Activated CD8-positive, alpha-beta T cell treated with anti-CD3 and anti-CD28 coated beads for 36 hours (primary cell): ENCODE data around the gene CRACR2A. TPM values are rescaled to one million over a fixed set of nuclear protein-coding genes. Genes with fewer than 3 reads are reported as not detected.
A peak's percentile ranks its signal among the peaks of the same experiment; 100 is the strongest.

Source experiments
- ATAC-seq: fragments of 200-7000 bp; cut with Tn5 transposase; one replicate; pipeline ENCODE4 v1.10.0; 2021; ENCODE audit warnings: mild to moderate bottlenecking, moderate library complexity
- CTCF ChIA-PET: fragments of 350-600 bp; sonication (Branson Sonifier 250); formaldehyde crosslinking; loops from one replicate; lab custom pipeline; 2021; ENCODE audit warnings: antibody characterized with exemption; lab: Charles Lee
- POLR2A ChIA-PET: fragments of 350-600 bp; sonication (Branson Sonifier 250); formaldehyde crosslinking; loops from one replicate; lab custom pipeline; 2021; ENCODE audit warnings: antibody characterized with exemption; lab: Charles Lee
- DNase-seq: peaks from one replicate; pipeline ENCODE4 v3.0.0-alpha.2; 2020
- H3K27ac Mint-ChIP-seq: one replicate; pipeline ENCODE4 v1.8.0; 2021; ENCODE audit warnings: mild to moderate bottlenecking, mixed read lengths
- H3K27me3 Mint-ChIP-seq: one replicate; pipeline ENCODE4 v1.8.0; 2021; ENCODE audit warnings: mixed read lengths
- H3K36me3 Mint-ChIP-seq: one replicate; pipeline ENCODE4 v1.8.0; 2021; ENCODE audit warnings: low read depth, mixed read lengths
- H3K4me1 Mint-ChIP-seq: one replicate; pipeline ENCODE4 v1.8.0; 2021; ENCODE audit warnings: low read depth, mixed read lengths
- H3K4me3 Mint-ChIP-seq: one replicate; pipeline ENCODE4 v1.8.0; 2021; ENCODE audit warnings: mild to moderate bottlenecking, moderate library complexity, mixed read lengths
- H3K9me3 Mint-ChIP-seq: one replicate; pipeline ENCODE4 v1.8.0; 2021; ENCODE audit warnings: mixed read lengths
- intact Hi-C: fragments of 100-400 bp; cut with micrococcal nuclease; formaldehyde crosslinking; loops from one replicate; pipeline ENCODE4 v1.10.0; 2022
- total RNA-seq, 2 experiments: library from RNA; stranded (reverse); gene quantifications; one replicate each; pipeline ENCODE4 v1.2.3, GENCODE V29; 2021
- TF ChIP-seq, protein P1 (sequence below): fragments of 200-600 bp; IDR thresholded peaks from one replicate; pipeline ENCODE4 v1.8.0; 2022; ENCODE audit warnings: antibody characterized with exemption, mild to moderate bottlenecking

The CRACR2A gene
- total RNA-seq, 2 experiments from 2014 or later = 21.2 to 24.7 TPM

DNA sequence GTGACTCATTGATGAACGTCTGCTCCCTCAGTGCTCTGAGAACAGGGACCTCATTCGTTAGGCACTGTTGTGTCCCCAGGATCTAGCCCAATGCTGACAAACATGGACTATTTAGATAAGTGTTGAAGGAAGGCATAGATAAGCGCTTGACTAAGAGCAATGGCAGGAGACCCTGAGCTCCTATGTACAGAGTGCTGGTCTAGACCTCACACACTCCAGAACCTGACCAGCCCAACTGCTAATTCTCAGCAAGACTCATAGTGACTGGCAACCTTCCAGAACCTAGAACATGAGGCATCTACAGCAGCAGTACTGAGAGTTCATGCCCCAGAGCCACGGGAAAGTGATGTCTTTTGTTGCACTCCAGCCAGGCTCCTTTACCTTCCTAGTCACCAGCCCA lies 69.2 kb downstream of the CRACR2A start:
- ChIA-PET POLR2A (no interaction called here), CTCF (no interaction called here)
- peaks cover 12% of the 10 kb centered on the region for H3K36me3 Mint-ChIP-seq
- no peaks in the 10 kb centered on the region for H3K9me3 Mint-ChIP-seq
- TF ChIP-seq, protein P1, sequence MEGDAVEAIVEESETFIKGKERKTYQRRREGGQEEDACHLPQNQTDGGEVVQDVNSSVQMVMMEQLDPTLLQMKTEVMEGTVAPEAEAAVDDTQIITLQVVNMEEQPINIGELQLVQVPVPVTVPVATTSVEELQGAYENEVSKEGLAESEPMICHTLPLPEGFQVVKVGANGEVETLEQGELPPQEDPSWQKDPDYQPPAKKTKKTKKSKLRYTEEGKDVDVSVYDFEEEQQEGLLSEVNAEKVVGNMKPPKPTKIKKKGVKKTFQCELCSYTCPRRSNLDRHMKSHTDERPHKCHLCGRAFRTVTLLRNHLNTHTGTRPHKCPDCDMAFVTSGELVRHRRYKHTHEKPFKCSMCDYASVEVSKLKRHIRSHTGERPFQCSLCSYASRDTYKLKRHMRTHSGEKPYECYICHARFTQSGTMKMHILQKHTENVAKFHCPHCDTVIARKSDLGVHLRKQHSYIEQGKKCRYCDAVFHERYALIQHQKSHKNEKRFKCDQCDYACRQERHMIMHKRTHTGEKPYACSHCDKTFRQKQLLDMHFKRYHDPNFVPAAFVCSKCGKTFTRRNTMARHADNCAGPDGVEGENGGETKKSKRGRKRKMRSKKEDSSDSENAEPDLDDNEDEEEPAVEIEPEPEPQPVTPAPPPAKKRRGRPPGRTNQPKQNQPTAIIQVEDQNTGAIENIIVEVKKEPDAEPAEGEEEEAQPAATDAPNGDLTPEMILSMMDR = no peak
- ATAC-seq (no peak), DNase-seq (no peak)
- no peaks in the 10 kb centered on the region for H3K27me3 Mint-ChIP-seq
- H3K27ac Mint-ChIP-seq = no peak overlapping the region
- intact Hi-C loops = no loop called here
- H3K4me3 Mint-ChIP-seq = no peak overlapping the region
- peaks cover 2% of the 10 kb centered on the region for H3K4me1 Mint-ChIP-seq

- Mint-ChIP-seq H3K4me1 (peaks cover 2% of the 10 kb centered on the region), H3K36me3 (peaks cover 17% of the 10 kb centered on the region), H3K27me3 (no peaks in the 10 kb centered on the region), H3K4me3 (no peak overlapping the region), H3K27ac (no peak overlapping the region), H3K9me3 (no peaks in the 10 kb centered on the region)
- POLR2A ChIA-PET = no interaction called here
- no peak for DNase-seq
- intact Hi-C loops = no loop called here
- CTCF ChIA-PET = interaction anchor here (0.6 to 1.4 kb wide), 2 partner anchors 21 to 96 kb away, joined by 3 read pairs; no protein-coding TSS in a partner anchor
- TF ChIP-seq, protein P1 = no peak
- ATAC-seq = no peak
These were observed 71.3 kb downstream of the CRACR2A start for GRCh38 chr12:3681595-3682061.

GRCh38 chr12:3680919-3681594 lies 71.9 kb downstream of the CRACR2A start:
- Mint-ChIP-seq H3K4me3 (no peak overlapping the region), H3K9me3 (no peaks in the 10 kb centered on the region), H3K27ac (no peak overlapping the region), H3K27me3 (no peaks in the 10 kb centered on the region), H3K36me3 (peaks cover 17% of the 10 kb centered on the region), H3K4me1 (no peaks in the 10 kb centered on the region)
- TF ChIP-seq, protein P1 = no peak
- POLR2A ChIA-PET = no interaction called here
- no peak for ATAC-seq
- intact Hi-C loops = no loop called here
- CTCF ChIA-PET = interaction anchor here (0.6 to 1.4 kb wide), 2 partner anchors 22 to 97 kb away, joined by 3 read pairs; no protein-coding TSS in a partner anchor
- DNase-seq = no peak

- CTCF ChIA-PET = interaction anchor here (1.0 kb wide), 1 partner anchor 124 kb away, joined by 3 read pairs; no protein-coding TSS in a partner anchor
- POLR2A ChIA-PET = no interaction called here
- Mint-ChIP-seq H3K27ac (no peak overlapping the region), H3K4me1 (no peaks in the 10 kb centered on the region), H3K27me3 (no peaks in the 10 kb centered on the region), H3K4me3 (no peak overlapping the region), H3K9me3 (no peaks in the 10 kb centered on the region), H3K36me3 (peaks cover 13% of the 10 kb centered on the region)
- intact Hi-C loops = no loop called here
- TF ChIP-seq, protein P1 = no peak
- no peak for ATAC-seq
- DNase-seq = no peak
These were observed 73.1 kb downstream of the CRACR2A start for GRCh38 chr12:3679831-3680230.

- Mint-ChIP-seq H3K4me1 (no peaks in the 10 kb centered on the region), H3K27me3 (no peaks in the 10 kb centered on the region), H3K4me3 (no peak overlapping the region), H3K9me3 (no peaks in the 10 kb centered on the region), H3K27ac (peak overlapping the region; percentile 7), H3K36me3 (peaks cover 17% of the 10 kb centered on the region)
- CTCF ChIA-PET = no interaction called here
- DNase-seq = peak; percentile 6
- POLR2A ChIA-PET = no interaction called here
- intact Hi-C loops = no loop called here
- no peak for ATAC-seq
- TF ChIP-seq, protein P1 = no peak
These were observed 75.3 kb downstream of the CRACR2A start for GRCh38 chr12:3677609-3678008.
